GM18519 (cell line): ENCODE measurements around the gene NKD1.

ENCODE experiments used
- ATAC-seq: cut with Tn5 transposase; IDR thresholded peaks from one replicate; pipeline ENCODE4 v1.9.1; 2021; ENCODE audit warnings: mild to moderate bottlenecking, moderate library complexity; ENCODE audit not compliant: unreplicated experiment, low FRiP score

NKD1 gene

GRCh38 chr16:50665128-50665878 lies 117.1 kb downstream of the NKD1 start:
- no peak for ATAC-seq

DNA sequence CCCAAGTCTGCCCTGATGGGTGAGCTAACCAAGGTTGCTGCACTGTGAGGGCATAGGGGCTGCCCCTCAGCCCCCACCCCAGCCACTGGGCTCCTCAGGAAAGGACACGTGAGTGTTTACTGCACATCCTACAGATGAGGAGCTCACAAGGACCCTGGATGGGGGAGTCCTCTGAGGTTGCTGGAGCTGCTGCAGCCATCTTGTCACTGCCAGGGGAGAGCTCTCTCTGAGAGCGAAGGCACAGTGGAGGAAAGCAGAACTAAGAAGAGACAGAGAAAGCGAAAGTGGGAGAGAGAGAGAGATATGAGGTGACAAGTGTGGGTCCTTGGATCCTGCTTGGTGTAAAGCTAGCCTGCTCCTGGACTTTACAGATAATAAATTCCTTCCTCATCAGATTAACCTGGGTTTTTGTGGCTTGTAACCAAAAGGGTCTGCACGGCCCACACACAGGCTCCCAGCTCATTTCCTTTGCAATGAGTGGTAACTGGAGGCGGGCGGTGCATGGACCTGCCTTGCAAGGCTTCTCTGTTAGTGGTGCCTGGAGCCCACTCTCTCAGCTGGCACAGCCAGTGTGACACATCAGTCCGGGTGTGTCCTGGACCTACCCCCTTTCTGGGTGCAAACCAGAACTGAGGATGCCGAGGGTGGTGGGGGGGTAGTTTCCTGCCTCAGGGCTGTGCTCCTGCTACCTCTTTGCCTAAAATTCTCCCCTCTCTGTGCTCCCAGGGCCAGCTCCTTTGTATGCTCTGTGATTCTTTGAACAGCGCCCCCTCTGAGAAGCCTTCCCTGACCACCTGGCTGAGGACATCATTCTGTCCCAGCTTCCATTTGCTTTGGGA lies 118.7 kb downstream of the NKD1 start:
- peak; percentile 77 for ATAC-seq

- ATAC-seq, result no peak
Observed at GRCh38 chr16:50667497-50668367, 119.5 kb downstream of the NKD1 start.

DNA sequence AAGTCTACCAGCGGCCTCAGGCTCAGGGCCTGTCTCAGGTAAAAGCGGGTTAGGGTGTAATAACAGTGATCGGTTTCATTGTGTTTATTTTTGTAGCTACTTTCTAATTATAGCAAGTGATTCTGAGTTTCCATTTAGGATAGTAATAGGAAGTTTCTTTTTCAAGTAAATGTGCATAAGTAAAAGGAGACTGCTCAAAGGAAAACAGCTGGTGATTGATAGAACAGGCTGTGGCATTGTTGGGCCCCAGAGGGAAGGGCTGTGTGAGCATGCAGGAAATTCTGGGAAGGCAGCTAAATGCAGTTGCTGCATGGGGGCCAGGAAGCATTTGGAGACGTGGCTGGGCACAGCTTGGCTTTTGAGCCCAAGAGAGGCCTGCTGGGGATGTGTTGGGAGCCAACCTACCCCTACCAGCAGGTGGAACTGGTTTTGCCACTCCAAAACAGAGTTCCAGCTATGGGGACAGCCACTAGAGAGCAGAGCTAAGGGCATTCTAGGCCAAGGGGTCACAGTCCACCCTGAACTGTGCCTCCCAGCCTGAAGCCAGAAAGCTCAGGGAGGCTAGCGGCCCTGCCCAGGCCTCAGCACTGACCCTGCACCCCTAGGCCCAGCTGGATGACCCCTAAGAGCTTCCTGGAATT lies 120.3 kb downstream of the NKD1 start:
- no peak for ATAC-seq

GRCh38 chr16:50669741-50670140 lies 121.5 kb downstream of the NKD1 start:
- ATAC-seq, result no peak

DNA sequence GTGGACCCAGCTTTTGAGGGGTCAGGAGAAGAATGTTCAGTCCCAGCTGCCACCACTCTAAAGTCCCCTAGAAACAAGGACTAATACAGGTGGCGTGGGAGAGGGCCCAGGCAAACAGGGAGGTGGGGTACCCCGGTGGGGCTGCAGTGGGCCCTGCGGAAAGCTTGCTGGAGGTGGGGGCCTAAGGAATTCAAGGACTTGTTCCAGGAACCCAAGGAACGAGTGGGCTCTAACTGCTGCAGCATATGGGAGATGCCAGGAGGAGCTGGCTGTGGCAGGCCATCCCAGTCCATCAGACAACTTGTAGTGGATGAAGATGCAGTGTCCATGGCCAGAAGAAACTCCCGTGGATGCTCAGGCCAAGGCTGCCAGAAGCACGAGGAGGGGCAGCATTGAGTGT lies 122.3 kb downstream of the NKD1 start:
- ATAC-seq, result no peak

DNA sequence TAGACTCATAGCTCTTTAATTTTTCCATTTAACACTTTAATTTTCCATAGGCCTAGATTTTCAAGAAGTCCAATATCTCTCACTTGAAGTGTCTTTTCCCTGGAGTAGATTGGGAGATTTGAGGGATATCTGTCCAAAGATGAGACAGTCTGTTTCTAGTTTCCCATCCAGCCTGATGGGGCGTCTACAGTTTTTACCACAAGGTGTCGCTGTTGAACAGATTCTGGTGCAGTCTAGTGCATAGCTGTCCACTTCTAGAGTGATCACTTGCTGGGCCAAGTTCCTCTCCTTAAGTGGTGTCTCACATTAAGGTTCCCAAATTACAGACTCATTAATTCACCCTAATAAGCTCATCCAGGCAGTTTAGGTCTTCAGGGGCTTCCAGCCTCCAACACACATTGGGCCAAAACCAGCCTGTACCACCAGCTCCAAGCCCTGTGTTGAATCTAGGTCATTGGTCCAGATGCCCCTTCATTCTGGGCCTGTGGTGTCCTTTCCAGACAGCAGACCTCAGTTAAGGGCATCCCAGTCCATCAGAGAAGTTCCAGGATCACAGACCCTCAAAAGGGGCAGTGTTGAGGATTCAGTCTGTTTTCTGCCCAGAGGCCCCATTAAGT lies 123.6 kb downstream of the NKD1 start:
- ATAC-seq, result no peak

- no peak for ATAC-seq
Observed at GRCh38 chr16:50673496-50674275, 125.5 kb downstream of the NKD1 start.

- no peak for ATAC-seq
Observed at GRCh38 chr16:50674831-50675230, 126.6 kb downstream of the NKD1 start.

GRCh38 chr16:50675686-50676610 lies 127.8 kb downstream of the NKD1 start:
- no peak for ATAC-seq

DNA sequence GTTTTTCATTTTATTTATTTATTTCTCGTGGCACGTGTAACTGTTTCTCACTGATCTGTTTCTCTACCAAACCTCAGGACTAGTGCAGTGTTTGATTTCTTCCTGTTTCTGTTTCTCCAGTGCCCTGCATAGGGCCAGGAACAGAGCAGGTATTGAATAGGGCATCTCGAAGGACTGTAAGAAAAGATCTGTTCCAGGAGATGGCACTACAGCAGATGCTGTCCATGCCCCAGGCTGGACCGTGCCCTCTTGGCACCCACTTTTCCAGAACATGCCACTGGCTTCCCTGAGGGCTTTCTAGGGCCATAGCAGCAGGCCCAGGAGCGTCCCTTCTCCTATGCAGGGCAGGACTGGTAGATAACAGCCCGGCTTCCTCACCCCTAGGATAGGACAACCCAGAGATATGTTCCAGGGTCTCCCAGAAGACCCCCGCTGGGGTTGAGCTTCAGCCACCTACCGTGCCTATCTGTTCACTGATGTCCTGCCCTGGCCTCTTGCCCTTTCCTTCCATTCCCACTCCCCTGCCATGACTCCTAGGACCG lies 128.6 kb downstream of the NKD1 start:
- ATAC-seq, result no peak

- no peak for ATAC-seq
Observed at GRCh38 chr16:50677351-50677750, 129.2 kb downstream of the NKD1 start.

GRCh38 chr16:50678531-50678930 lies 130.3 kb downstream of the NKD1 start:
- no peak for ATAC-seq

DNA sequence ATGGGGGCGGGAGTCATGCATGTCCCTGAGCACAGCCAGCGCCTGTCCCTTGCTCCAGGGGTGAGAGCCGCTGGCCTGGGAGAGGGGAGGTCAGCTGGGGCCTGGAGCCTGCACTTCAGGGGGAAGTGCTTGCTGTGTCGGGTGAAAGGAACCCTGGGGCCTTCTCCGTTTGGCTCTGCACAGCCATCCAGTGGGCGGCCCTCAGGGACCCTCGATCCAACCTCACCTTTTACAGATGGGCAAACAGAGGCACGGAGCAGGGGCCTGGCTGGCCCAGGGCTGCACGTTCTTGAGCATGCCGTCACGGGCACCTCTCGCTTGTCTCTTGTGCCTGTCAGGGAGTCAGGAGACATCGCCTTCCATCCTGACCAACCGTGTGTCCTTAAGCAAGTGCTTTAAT lies 131.1 kb downstream of the NKD1 start:
- no peak for ATAC-seq

DNA sequence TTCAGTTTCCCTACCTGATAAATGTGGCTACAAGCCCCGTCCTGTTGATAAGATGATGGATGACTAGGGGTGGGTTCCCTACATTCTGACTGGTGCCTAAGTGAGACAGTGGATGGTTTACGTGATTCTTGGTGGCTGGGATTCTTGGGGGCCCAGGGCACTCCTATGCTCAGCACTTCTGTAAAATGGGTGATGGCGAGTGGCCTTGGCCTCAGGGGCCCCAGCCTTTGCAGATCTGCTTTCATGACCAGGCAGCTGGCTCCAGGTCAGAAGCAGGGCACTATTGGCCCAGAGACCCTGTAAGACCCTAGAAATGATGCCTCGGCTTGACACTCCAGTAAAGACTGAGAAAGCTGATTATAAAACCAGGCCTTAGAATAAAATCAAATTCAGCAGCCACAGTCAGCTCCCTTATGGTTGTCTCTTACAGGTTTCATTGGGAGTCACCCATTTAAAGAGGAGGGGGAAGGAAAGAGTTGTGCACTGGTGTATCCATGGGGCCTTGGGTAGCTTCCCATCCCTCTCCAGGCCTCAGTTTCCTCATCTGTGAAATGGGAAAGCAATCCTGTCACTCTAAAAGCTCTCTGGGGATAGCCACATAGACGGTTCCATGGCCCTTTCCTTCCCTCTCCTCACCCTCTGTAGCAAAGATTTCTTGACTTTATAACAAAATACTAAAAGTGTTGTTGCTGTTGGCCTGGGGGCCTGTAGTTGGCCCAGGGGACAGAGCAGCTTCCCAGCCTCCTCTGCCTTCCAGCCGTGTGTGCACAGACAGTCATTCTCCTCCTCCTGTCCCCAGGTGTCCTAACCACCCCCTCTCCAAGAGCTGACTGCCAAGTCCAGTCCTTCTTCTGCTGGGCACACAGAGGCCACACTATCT lies 131.7 kb downstream of the NKD1 start:
- no peak for ATAC-seq

- no peak for ATAC-seq
Observed at GRCh38 chr16:50680556-50680893, 132.3 kb downstream of the NKD1 start.
